ENCODE measurements around the gene CCDC85C. TPM values are rescaled to one million over a fixed set of nuclear protein-coding genes. Genes with fewer than 3 reads are reported as not detected.

The CCDC85C gene
- total RNA-seq, 1 experiment from 2014 or later, result 33.2 TPM

GRCh38 chr14:99539491-99539890 is 64.5 kb downstream of the CCDC85C start:
- Histone ChIP-seq H3K18ac (ENCODE audit: insufficient read length, low read depth, low read length) (no peak overlapping the region), H3K56ac (ENCODE audit: insufficient read length, low read depth, low read length) (no peak overlapping the region), H3K4me1 (ENCODE audit: insufficient read depth, low read length) (no peaks in the 10 kb centered on the region; the same call in 1 of the 2 replicates), H2BK5ac (ENCODE audit: insufficient read length, low read length) (no peak overlapping the region), H2BK120ac (ENCODE audit: low read depth, low read length, poor library complexity, severe bottlenecking) (no peak overlapping the region), H3T11ph (ENCODE audit: low read length) (no peak overlapping the region), H3K9me3 (ENCODE audit: control insufficient read depth, low read depth, low read length) (no peaks in the 10 kb centered on the region), H3K23ac (ENCODE audit: insufficient read length, low read depth, low read length) (no peak overlapping the region), H3K23me2 (ENCODE audit: insufficient read length, low read depth, low read length, poor library complexity, severe bottlenecking) (no peaks in the 10 kb centered on the region), H2AK5ac (ENCODE audit: insufficient read length, low read length) (no peak overlapping the region), H4K5ac (ENCODE audit: insufficient read length, low read depth, low read length) (no peak overlapping the region), H3K27me3 (ENCODE audit: insufficient read depth, low read length) (no peaks in the 10 kb centered on the region), H3K79me2 (ENCODE audit: insufficient read depth, low read length) (no peaks in the 10 kb centered on the region; the same call in 1 of the 2 replicates), H4K8ac (replicated peaks; ENCODE audit: insufficient read length, low read depth, low read length) (no peak overlapping the region), H3K79me1 (ENCODE audit: insufficient read depth, low read depth, low read length, poor library complexity, severe bottlenecking) (peaks cover 3% of the 10 kb centered on the region), H3K4me2 (ENCODE audit: insufficient read depth, insufficient read length, low read length) (no peak overlapping the region), H4K20me1 (ENCODE audit: control insufficient read depth, insufficient read depth, insufficient read length) (peaks cover 4% of the 10 kb centered on the region), H3K14ac (ENCODE audit: insufficient read depth, low read length) (no peak overlapping the region), H2BK20ac (ENCODE audit: low read depth, low read length, poor library complexity, severe bottlenecking) (no peak overlapping the region), H2BK12ac (ENCODE audit: insufficient read length, low read depth, low read length) (no peak overlapping the region), H3K9ac (ENCODE audit: extremely low read depth, insufficient read length, low read length) (no peak overlapping the region), H3K27ac (ENCODE audit: insufficient read length, low read depth, low read length) (no peak overlapping the region), H2BK15ac (ENCODE audit: low read depth, low read length) (no peak overlapping the region), H3K4ac (ENCODE audit: low read depth, low read length) (no peak overlapping the region), H4K91ac (ENCODE audit: insufficient read length, low read depth, low read length) (no peak overlapping the region), H2AFZ (ENCODE audit: low read length) (no peak overlapping the region)
- no peaks in the 10 kb centered on the region for H3K9me3 Mint-ChIP-seq
- no peak for DNase-seq
- no peaks in the 10 kb centered on the region; the same call in 1 of the 2 replicates for H3K27me3 Mint-ChIP-seq (ENCODE audit: low read depth)
- no peak overlapping the region for H3K27ac Mint-ChIP-seq
- TF ChIP-seq CTCF (conservative IDR thresholded peaks at IDR 0.05), result no peak
- WGBS (ENCODE audit: extremely low coverage, insufficient read length, low lambda C conversion rate), result no CpG with 5 or more reads among the region's 9 CpGs
- H3K4me3 Mint-ChIP-seq, result no peak overlapping the region
- H3K36me3 Mint-ChIP-seq (ENCODE audit: insufficient read depth in 1 of 3, low read depth in 3 of 3), result no peaks in the 10 kb centered on the region
- H3K4me1 Mint-ChIP-seq, result peaks cover 41 to 62% of the 10 kb centered on the region in 2 experiments
